Heart left ventricle (tissue), 16 donors: ENCODE measurements around the gene TUBGCP5. TPM values are rescaled to one million over a fixed set of nuclear protein-coding genes. Genes with fewer than 3 reads are reported as not detected.

Experiments used
- ATAC-seq, 4 donors: fragments of 200-7000 bp; cut with Tn5 transposase; one replicate each; pipeline ENCODE4 v1.9.1; 2020 to 2022; ENCODE audit warnings: moderate library complexity in 4 of 4, mild to moderate bottlenecking in 3 of 4, moderate number of reproducible peaks in 1 of 4
- DNase-seq, 5 donors: peaks; one replicate each; pipeline ENCODE4 v3.0.0-alpha.2; 2020
- H3K27ac ChIP-seq, 12 donors: fragments of 200-600 bp; sonication (generic) in 4 of 12; one replicate each; pipeline versions ENCODE4 v1.5.0 to v1.8.0; 2016 to 2022; ENCODE audit warnings: mild to moderate bottlenecking in 2 of 12
- H3K27me3 ChIP-seq, 9 donors: fragments of 200-600 bp; sonication (generic) in 2 of 9; one replicate each; pipeline versions ENCODE4 v1.5.1 to v1.8.0; 2016 to 2022; ENCODE audit warnings: mild to moderate bottlenecking in 3 of 9
- H3K36me3 ChIP-seq, 9 donors: fragments of 200-600 bp; sonication (generic) in 2 of 9; one replicate each; pipeline versions ENCODE4 v1.5.0 to v1.8.0; 2018 to 2022; ENCODE audit warnings: mild to moderate bottlenecking in 2 of 9
- H3K4me1 ChIP-seq, 12 donors: fragments of 200-600 bp; sonication (generic) in 4 of 12; one replicate each; pipeline versions ENCODE4 v1.5.0 to v1.8.0; 2016 to 2022; ENCODE audit warnings: mild to moderate bottlenecking in 3 of 12
- H3K4me3 ChIP-seq, 12 donors: fragments of 200-600 bp; sonication (generic) in 4 of 12; one replicate each; pipeline versions ENCODE4 v1.5.0 to v1.8.0; 2017 to 2022; ENCODE audit warnings: mild to moderate bottlenecking in 9 of 12, moderate library complexity in 4 of 12
- H3K9me3 ChIP-seq, 12 donors: fragments of 200-600 bp; sonication (generic) in 4 of 12; one replicate each; pipeline versions ENCODE4 v1.5.0 to v1.8.0; 2016 to 2022; ENCODE audit warnings: mild to moderate bottlenecking in 1 of 12
- POLR2A ChIP-seq, 2 donors: fragments of 450-650 bp; IDR thresholded peaks; one replicate each; pipeline ENCODE4 v1.6.1; 2017; ENCODE audit warnings: antibody characterized with exemption in 2 of 2, mild to moderate bottlenecking in 2 of 2, moderate library complexity in 2 of 2
- WGBS, 4 donors: extraction: QIAGEN DNeasy Blood & Tissue Kit in 2 of 4; methylation state at CpG; one replicate each; pipeline versions ENCODE4 v1.1.5 to v1.1.7; 2013 to 2018; 5-methylcytosine and 5-hydroxymethylcytosine counted together
- intact Hi-C, 10 donors: fragments of 100-400 bp; cut with DNase I; formaldehyde crosslinking; loops; one replicate each; pipeline versions ENCODE4 v1.11.1 to v1.14.2; 2022
- polyA plus RNA-seq, 2 donors: library from polyadenylated mRNA; stranded (reverse); fragments of 200-250 nt; gene quantifications; one replicate each; pipeline ENCODE4 v1.2.3, GENCODE V29; 2013
- total RNA-seq, 9 donors: library from RNA; depleted of rRNA in 2 of 9; stranded (reverse); fragments of >200 nt in 2 of 9; fragmentation: NEBNext Ultra II Directional in 3 of 9; extraction: Animal tissue kit (Norgen Biotek cat#: 25700) in 3 of 9; gene quantifications; one replicate each; pipeline versions ENCODE4 v1.1.0 to v1.2.4, GENCODE V29; 2016 to 2023
- TF ChIP-seq, protein P1 (sequence below), 12 donors: fragments of 200-600 bp; sonication (generic) in 4 of 12; IDR thresholded peaks; one replicate each; pipeline versions ENCODE4 v1.5.0 to v1.8.0; 2018 to 2022; ENCODE audit warnings: antibody characterized with exemption in 12 of 12, mild to moderate bottlenecking in 5 of 12
- donor health status: ischemic (EF 13 %, LVEDD 7.1; RV severe dilation, severe dysfunction).
- donor health status: healthy with polysubstance abuse.
- donor health status: DM: no; HTN: yes; CAD: no.
- donor health status: DM: no; HTN: no; CAD: no.
- donor health status: ischemic (EF 25% LVEDD 6.9; RV normal size, moderate dysfunction).
- donor health status: ischemic (EF 25% LVEDD 5.7; RV mildly dilated, moderate dysfunction).
- donor health status: healthy.
- donor health status: DM: yes; HTN: yes; CAD: no.
- donor health status: ischemic (EF 35%, LVEDD 5.7; RV mildly dilated, moderate dysfunction).
- donor health status: nonischemic (EF 11% LVEDD 7.7; RV severe dilation, severe dysfunction).
- donor health status: DM: yes; HTN: yes; CAD: no.
- donor health status: PGD.
- donor health status: ischemic (EF 29% LVEDD 5.4; RV normal size, mild dysfunction).
- donor health status: nonischemic (EF 23%, LVEDD 6.1; RV moderate dilation, normal function).

Gene TUBGCP5
- total and polyA plus RNA-seq, 11 donors = 4.7 to 14.7 (median 13.0) TPM

GRCh38 chr15:22959321-22960101, 79.9 kb downstream of the TUBGCP5 start:
- Histone ChIP-seq H3K9me3 (no peaks in the 10 kb centered on the region), H3K4me3 (no peak overlapping the region), H3K36me3 (no peaks in the 10 kb centered on the region), H3K4me1 (peaks cover 35 to 99% (median 87%) of the 10 kb centered on the region in 12 donors), H3K27me3 (no peaks in the 10 kb centered on the region), H3K27ac (peak overlapping the region in 10 of 12 donors; percentile 35 to 84 (median 64))
- peak in 1 of 5 donors; percentile 52 for DNase-seq
- 86 to 93% (median 88%) methylated on average over 19 to 33 of the region's 33 CpGs for WGBS, 4 donors
- no peak for TF ChIP-seq POLR2A (IDR thresholded peaks at IDR 0.05)
- TF ChIP-seq, protein P1, sequence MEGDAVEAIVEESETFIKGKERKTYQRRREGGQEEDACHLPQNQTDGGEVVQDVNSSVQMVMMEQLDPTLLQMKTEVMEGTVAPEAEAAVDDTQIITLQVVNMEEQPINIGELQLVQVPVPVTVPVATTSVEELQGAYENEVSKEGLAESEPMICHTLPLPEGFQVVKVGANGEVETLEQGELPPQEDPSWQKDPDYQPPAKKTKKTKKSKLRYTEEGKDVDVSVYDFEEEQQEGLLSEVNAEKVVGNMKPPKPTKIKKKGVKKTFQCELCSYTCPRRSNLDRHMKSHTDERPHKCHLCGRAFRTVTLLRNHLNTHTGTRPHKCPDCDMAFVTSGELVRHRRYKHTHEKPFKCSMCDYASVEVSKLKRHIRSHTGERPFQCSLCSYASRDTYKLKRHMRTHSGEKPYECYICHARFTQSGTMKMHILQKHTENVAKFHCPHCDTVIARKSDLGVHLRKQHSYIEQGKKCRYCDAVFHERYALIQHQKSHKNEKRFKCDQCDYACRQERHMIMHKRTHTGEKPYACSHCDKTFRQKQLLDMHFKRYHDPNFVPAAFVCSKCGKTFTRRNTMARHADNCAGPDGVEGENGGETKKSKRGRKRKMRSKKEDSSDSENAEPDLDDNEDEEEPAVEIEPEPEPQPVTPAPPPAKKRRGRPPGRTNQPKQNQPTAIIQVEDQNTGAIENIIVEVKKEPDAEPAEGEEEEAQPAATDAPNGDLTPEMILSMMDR (IDR thresholded peaks at IDR 0.05) = no peak
- no peak for ATAC-seq
- intact Hi-C loops = loop anchor here in 2 of 10 donors (2.0 kb wide), 1 partner anchor 19 kb away; no protein-coding TSS in a partner anchor

DNA sequence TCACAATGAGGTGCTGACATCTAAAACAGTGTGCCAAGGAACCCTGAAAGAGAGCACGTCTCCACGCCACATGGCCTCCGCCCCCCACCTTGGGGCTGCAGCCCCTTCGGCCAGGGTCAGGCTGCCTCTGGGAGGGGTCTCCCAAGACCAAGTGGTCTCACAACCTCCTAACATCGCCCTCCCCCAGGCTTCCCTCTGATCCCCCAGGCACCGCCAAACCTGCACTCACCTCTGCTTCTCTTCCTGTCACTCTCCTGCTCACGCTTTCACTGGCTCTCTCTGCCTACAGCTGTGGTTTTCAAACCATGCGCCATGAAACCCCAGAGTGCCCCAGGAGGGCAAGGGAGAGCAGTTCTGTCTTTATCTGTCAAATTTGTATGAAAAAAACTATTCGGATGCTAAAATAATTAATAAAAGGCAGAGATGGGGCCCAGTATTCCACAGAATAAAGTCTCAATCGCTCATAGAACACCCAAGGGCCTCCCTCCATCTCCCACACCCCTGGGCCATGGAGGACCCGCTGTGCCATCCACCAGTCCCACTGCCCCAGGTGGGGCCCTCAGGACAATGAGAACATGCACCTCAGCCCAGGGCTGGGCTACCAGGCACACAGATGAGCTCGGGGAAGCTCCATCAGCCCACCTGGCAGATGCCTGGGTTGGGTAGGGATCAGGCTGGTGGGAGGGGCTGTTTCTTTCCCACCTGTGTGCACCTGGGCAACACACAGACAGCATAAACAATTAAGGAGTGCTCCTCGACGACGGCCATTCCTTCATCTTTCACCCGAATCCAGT, 80.7 kb downstream of the TUBGCP5 start:
- DNase-seq = peak in 1 of 5 donors; percentile 44
- Histone ChIP-seq H3K4me1 (peaks cover 37 to 99% (median 88%) of the 10 kb centered on the region in 12 donors), H3K4me3 (no peak overlapping the region), H3K36me3 (no peaks in the 10 kb centered on the region), H3K9me3 (no peaks in the 10 kb centered on the region), H3K27me3 (no peaks in the 10 kb centered on the region), H3K27ac (peak overlapping the region in 3 of 12 donors; percentile 50 to 83 (median 80))
- ATAC-seq = no peak
- intact Hi-C loops = no loop called here
- WGBS, 4 donors = 83 to 94% (median 89%) methylated on average over 16 of the region's 16 CpGs
- TF ChIP-seq, protein P1 (IDR thresholded peaks at IDR 0.05) = no peak
- TF ChIP-seq POLR2A (IDR thresholded peaks at IDR 0.05) = no peak

DNA sequence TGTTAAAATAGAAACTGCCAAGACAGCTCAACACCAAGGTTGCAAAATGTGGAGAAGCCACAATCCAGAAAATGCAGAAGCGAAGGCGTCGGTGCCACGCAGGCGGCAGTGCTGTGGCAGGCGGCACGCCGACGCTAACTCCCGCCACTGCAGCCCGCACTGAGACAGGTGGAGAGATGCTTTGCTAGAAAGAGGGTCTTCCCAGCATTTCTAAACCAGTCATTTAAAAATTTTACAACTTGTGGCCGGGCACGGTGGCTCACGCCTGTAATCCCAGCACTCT, 82.5 kb downstream of the TUBGCP5 start:
- ATAC-seq (peak in 3 of 4 donors; percentile 8 to 18 (median 13)), DNase-seq (peak in 1 of 5 donors; percentile 46)
- intact Hi-C loops = no loop called here
- Histone ChIP-seq H3K4me3 (no peak overlapping the region), H3K27ac (peak overlapping the region in 9 of 12 donors; percentile 13 to 65 (median 38)), H3K36me3 (no peaks in the 10 kb centered on the region), H3K4me1 (peaks cover 33 to 97% (median 78%) of the 10 kb centered on the region in 12 donors), H3K27me3 (no peaks in the 10 kb centered on the region), H3K9me3 (no peaks in the 10 kb centered on the region)
- WGBS, 4 donors = 92 to 96% (median 95%) methylated on average over 14 of the region's 14 CpGs
- TF ChIP-seq, protein P1 (IDR thresholded peaks at IDR 0.05) = no peak
- no peak for TF ChIP-seq POLR2A (IDR thresholded peaks at IDR 0.05)
